H1 (cell line): ENCODE data around the gene SDHAF2. TPM values are rescaled to one million over a fixed set of nuclear protein-coding genes. Genes with fewer than 3 reads are reported as not detected.

Source experiments
- CTCF ChIA-PET: fragments of 300-600 bp; sonication (Branson Sonifier 250); formaldehyde crosslinking; loops from one replicate; lab custom pipeline; 2021; ENCODE audit not compliant: partially characterized antibody; lab: Charles Lee
- POLR2A ChIA-PET: fragments of 300-600 bp; sonication (Branson Sonifier 250); formaldehyde crosslinking; loops from one replicate; lab custom pipeline; 2021; ENCODE audit warnings: inconsistent platforms; ENCODE audit not compliant: partially characterized antibody; lab: Charles Lee
- DNase-seq, 2 experiments: peaks; one replicate each; pipeline versions ENCODE4 v3.0.0 to v3.0.0-alpha.2; 2010 to 2022; ENCODE audit warnings: low spot score in 2 of 2, low read depth in 1 of 2, mixed read lengths in 1 of 2
- FAIRE-seq: peaks from 2 replicates; lab custom pipeline; 2011; peaks lifted over from hg19 to GRCh38; lab: Jason Lieb, UNC
- H2AFZ ChIP-seq: 2 replicates; pipeline ENCODE4 v1.8.1; 2012; ENCODE audit warnings: low read length, inconsistent platforms
- H2AK5ac ChIP-seq: 2 replicates; pipeline ENCODE4 v1.6.1; 2013; ENCODE audit warnings: low read depth, low read length
- H2BK120ac ChIP-seq: replicated peaks from 2 replicates; pipeline ENCODE3; 2013; ENCODE audit warnings: low read depth, low read length, inconsistent platforms
- H2BK12ac ChIP-seq: 2 replicates; pipeline ENCODE4 v1.6.1; 2013; ENCODE audit warnings: low read depth, low read length
- H2BK15ac ChIP-seq: 2 replicates; pipeline ENCODE4 v1.6.1; 2013; ENCODE audit warnings: low read length
- H2BK20ac ChIP-seq: 2 replicates; pipeline ENCODE4 v1.6.1; 2013; ENCODE audit warnings: low read length
- H2BK5ac ChIP-seq: 2 replicates; pipeline ENCODE4 v1.6.1; 2013; ENCODE audit warnings: low read depth, low read length
- H3K14ac ChIP-seq: 2 replicates; pipeline ENCODE4 v1.6.1; 2013; ENCODE audit warnings: inconsistent platforms; ENCODE audit not compliant: insufficient read length
- H3K18ac ChIP-seq: 2 replicates; pipeline ENCODE4 v1.6.1; 2013; ENCODE audit warnings: low read length; ENCODE audit errors: extremely low read depth
- H3K23ac ChIP-seq: 2 replicates; pipeline ENCODE4 v1.6.1; 2013; ENCODE audit warnings: inconsistent platforms; ENCODE audit not compliant: insufficient read length
- H3K23me2 ChIP-seq: 2 replicates; pipeline ENCODE4 v1.6.1; 2013; ENCODE audit warnings: low read depth, low read length
- H3K27ac ChIP-seq: 2 replicates; pipeline ENCODE4 v1.6.1; 2011; ENCODE audit warnings: low read depth, low read length, inconsistent platforms
- H3K27me3 ChIP-seq, 4 experiments: replicated peaks in 1 of 4; 1 replicate in 1 of 4; 2 replicates in 3 of 4; pipeline versions ENCODE4 v1.6.1 to v1.8.1; 2011 to 2013; ENCODE audit warnings: low read length in 3 of 4, mild to moderate bottlenecking in 3 of 4, inconsistent platforms in 2 of 4, mixed read lengths in 2 of 4, moderate library complexity in 1 of 4; ENCODE audit not compliant: control insufficient read depth in 3 of 4, insufficient read depth in 3 of 4; ENCODE audit errors: extremely low read depth in 1 of 4
- H3K36me3 ChIP-seq, 4 experiments: 2 replicates each; pipeline versions ENCODE4 v1.6.1 to v1.8.1; 2011 to 2013; ENCODE audit warnings: mild to moderate bottlenecking in 4 of 4, low read length in 3 of 4, moderate library complexity in 2 of 4, control low read depth in 1 of 4, inconsistent platforms in 1 of 4; ENCODE audit not compliant: insufficient read depth in 4 of 4, control insufficient read depth in 2 of 4
- H3K4ac ChIP-seq: replicated peaks from 2 replicates; pipeline ENCODE3; 2013; ENCODE audit warnings: low read length, low read depth, mixed read lengths, inconsistent platforms; ENCODE audit not compliant: insufficient read length
- H3K4me1 ChIP-seq, 4 experiments: replicated peaks in 1 of 4; 1 replicate in 1 of 4; 2 replicates in 3 of 4; pipeline versions ENCODE4 v1.6.1 to v1.8.1; 2011 to 2013; ENCODE audit warnings: low read length in 3 of 4, inconsistent platforms in 2 of 4, mixed read lengths in 1 of 4; ENCODE audit not compliant: insufficient read depth in 4 of 4, control insufficient read depth in 3 of 4
- H3K4me2 ChIP-seq, 2 experiments: 2 replicates each; pipeline versions ENCODE4 v1.6.1 to v1.8.1; 2011 to 2013; ENCODE audit warnings: low read depth in 2 of 2, low read length in 2 of 2, control low read depth in 1 of 2, inconsistent platforms in 1 of 2, mild to moderate bottlenecking in 1 of 2; ENCODE audit not compliant: insufficient read depth in 1 of 2
- H3K4me3 ChIP-seq, 4 experiments: fragments of 200-600, 300-600 bp in 1 of 4; sonication (generic), shearing (Covaris generic), sonication (Bioruptor Twin) in 1 of 4; 2 replicates each; pipeline versions ENCODE4 v1.5.1 to v1.8.1; 2011 to 2016; ENCODE audit warnings: low read length in 4 of 4, low read depth in 3 of 4, control low read depth in 2 of 4, inconsistent platforms in 2 of 4, mild to moderate bottlenecking in 2 of 4, mixed read lengths in 1 of 4, moderate library complexity in 1 of 4; ENCODE audit not compliant: insufficient read depth in 2 of 4; ENCODE audit errors: extremely low read depth in 1 of 4
- H3K56ac ChIP-seq: replicated peaks from 2 replicates; pipeline ENCODE3; 2013; ENCODE audit warnings: low read depth, mild to moderate bottlenecking, mixed read lengths, low read length, inconsistent platforms; ENCODE audit not compliant: insufficient read length
- H3K79me1 ChIP-seq: 2 replicates; pipeline ENCODE4 v1.6.1; 2013; ENCODE audit warnings: low read depth, low read length, control low read depth
- H3K79me2 ChIP-seq, 2 experiments: 2 replicates each; pipeline versions ENCODE4 v1.6.1 to v1.8.1; 2012 to 2013; ENCODE audit warnings: low read length in 2 of 2, mild to moderate bottlenecking in 2 of 2, inconsistent platforms in 1 of 2; ENCODE audit not compliant: insufficient read depth in 2 of 2, control insufficient read depth in 1 of 2
- H3K9ac ChIP-seq, 4 experiments: replicated peaks in 1 of 4; 1 replicate in 1 of 4; 2 replicates in 3 of 4; pipeline versions ENCODE4 v1.6.1 to v1.8.1; 2011 to 2013; ENCODE audit warnings: low read depth in 3 of 4, low read length in 3 of 4, control low read depth in 2 of 4, mild to moderate bottlenecking in 2 of 4, moderate library complexity in 2 of 4, inconsistent platforms in 1 of 4; ENCODE audit errors: extremely low read depth in 1 of 4
- H3K9me3 ChIP-seq, 2 experiments: 2 replicates each; pipeline versions ENCODE4 v1.6.1 to v1.8.1; 2012 to 2013; ENCODE audit warnings: mild to moderate bottlenecking in 2 of 2, moderate library complexity in 2 of 2, control low read depth in 1 of 2, inconsistent platforms in 1 of 2, low read depth in 1 of 2, low read length in 1 of 2, mixed read lengths in 1 of 2; ENCODE audit not compliant: insufficient read depth in 2 of 2
- H4K20me1 ChIP-seq, 2 experiments: replicated peaks in 1 of 2; 2 replicates each; pipeline versions ENCODE3 to v1.8.1; 2011 to 2013; ENCODE audit warnings: inconsistent platforms in 2 of 2, low read length in 2 of 2, mild to moderate bottlenecking in 1 of 2; ENCODE audit not compliant: insufficient read depth in 2 of 2, control insufficient read depth in 1 of 2
- H4K5ac ChIP-seq: 2 replicates; pipeline ENCODE4 v1.6.1; 2013; ENCODE audit warnings: low read length, low read depth, mixed read lengths, inconsistent platforms; ENCODE audit not compliant: insufficient read length
- H4K8ac ChIP-seq: 2 replicates; pipeline ENCODE4 v1.8.0; 2013; ENCODE audit warnings: mild to moderate bottlenecking, moderate library complexity, low read length, inconsistent platforms; ENCODE audit not compliant: insufficient read depth; ENCODE audit errors: extremely low read depth
- H4K91ac ChIP-seq: replicated peaks from 2 replicates; pipeline ENCODE3; 2013; ENCODE audit warnings: low read length, mixed read lengths, inconsistent platforms; ENCODE audit not compliant: insufficient read length
- ATF3 ChIP-seq: IDR thresholded peaks from 2 replicates; pipeline ENCODE4 v1.6.1; 2011; ENCODE audit warnings: low read depth, mild to moderate bottlenecking, low read length; ENCODE audit not compliant: insufficient read depth
- CHD2 ChIP-seq: IDR thresholded peaks from 2 replicates; pipeline ENCODE4 v1.6.1; 2012; ENCODE audit warnings: low read length, improper control_type of control experiment
- CTBP2 ChIP-seq: IDR thresholded peaks from 2 replicates; pipeline ENCODE4 v1.7.0; 2011; ENCODE audit warnings: borderline replicate concordance, mild to moderate bottlenecking, moderate library complexity, mixed read lengths, low read length; ENCODE audit not compliant: insufficient read depth, insufficient read length
- EZH2 ChIP-seq: fragments of 200-600 bp; sonication (generic); IDR thresholded peaks from 2 replicates; pipeline ENCODE4 v1.7.1; 2012; ENCODE audit warnings: low read depth, mild to moderate bottlenecking, moderate library complexity, low read length, inconsistent platforms; ENCODE audit not compliant: severe bottlenecking
- JUN ChIP-seq: IDR thresholded peaks from 2 replicates; pipeline ENCODE4 v1.6.1; 2011; ENCODE audit warnings: low read depth, mild to moderate bottlenecking, improper control_type of control experiment, low read length
- POLR2AphosphoS5 ChIP-seq: IDR thresholded peaks from 2 replicates; pipeline ENCODE4 v1.6.1; 2011; ENCODE audit warnings: low read depth, low read length
- RFX5 ChIP-seq: IDR thresholded peaks from 2 replicates; pipeline ENCODE4 v1.6.1; 2011; ENCODE audit warnings: low read depth, low read length, improper control_type of control experiment, borderline replicate concordance
- SUZ12 ChIP-seq: fragments of 200-600 bp; sonication (generic); IDR thresholded peaks from 2 replicates; pipeline ENCODE4 v1.6.1; 2012; ENCODE audit warnings: mild to moderate bottlenecking, inconsistent platforms, low read length, moderate library complexity, mixed read lengths
- TBP ChIP-seq: IDR thresholded peaks from 2 replicates; pipeline ENCODE4 v1.6.1; 2011; ENCODE audit warnings: low read depth, low read length, improper control_type of control experiment
- WGBS, 2 experiments: shearing (Covaris generic) in 1 of 2; methylation state at CpG; one replicate each; pipeline versions ENCODE4 v1.1.6 to v1.1.7; 2013 to 2015; ENCODE audit warnings: low lambda C conversion rate in 2 of 2, mixed read lengths in 2 of 2, inconsistent platforms in 1 of 2, low coverage in 1 of 2, missing lambda C conversion rate in 1 of 2; ENCODE audit not compliant: insufficient replicate concordance in 2 of 2, insufficient coverage in 1 of 2, insufficient read length in 1 of 2; ENCODE audit errors: extremely low coverage in 1 of 2, missing lambda C conversion rate in 1 of 2; 5-methylcytosine and 5-hydroxymethylcytosine counted together
- polyA plus RNA-seq, 7 experiments: library from polyadenylated mRNA; depleted of rRNA in 3 of 7; stranded (reverse) in 5 of 7; unstranded in 2 of 7; fragments of >200 nt in 5 of 7; fragments of 200-250 nt in 2 of 7; gene quantifications; 1 replicate in 5 of 7; 2 replicates in 1 of 7; 4 replicates in 1 of 7; pipeline versions ENCODE4 v1.2.1 to v1.2.3, GENCODE V29; 2011 to 2013; ENCODE audit warnings: missing spikeins in 2 of 7, mixed read lengths in 2 of 7
- total RNA-seq: library from RNA; stranded (reverse); fragmentation: NEBNext Ultra II Directional; extraction: Animal tissue kit (Norgen Biotek cat#: 25700); gene quantifications from 2 replicates; pipeline ENCODE4 v1.2.1, GENCODE V29; 2021
- TF ChIP-seq, protein P1 (sequence below), 3 experiments: IDR thresholded peaks; 1 replicate in 2 of 3; 2 replicates in 1 of 3; pipeline versions ENCODE4 v1.5.1 to v1.6.1; 2011; ENCODE audit warnings: low read length in 3 of 3, mild to moderate bottlenecking in 3 of 3, inconsistent platforms in 2 of 3, low read depth in 1 of 3, moderate library complexity in 1 of 3; ENCODE audit not compliant: insufficient read depth in 1 of 3; ENCODE audit errors: control extremely low read depth in 1 of 3

Gene SDHAF2
- total and polyA plus RNA-seq, 2 of the 8 experiments (the other 6 are each of a cell fraction or from before 2014, with no cell fraction given) = 41.0 to 114 TPM

- H3K27me3 ChIP-seq = no peaks in the 10 kb centered on the region
- H3K23me2 ChIP-seq = peaks cover 3% of the 10 kb centered on the region
- peaks cover 12 to 82% of the 10 kb centered on the region in 2 experiments for H3K79me2 ChIP-seq
- peaks cover 2% of the 10 kb centered on the region; the same call in 1 of the 2 replicates for H3K79me1 ChIP-seq
- DNase-seq = peak; percentile 2 to 86
- H2AFZ ChIP-seq = no peak overlapping the region
- peak overlapping the region; percentile 94 to 98 (median 96) for H3K9ac ChIP-seq
- peak overlapping the region; percentile 97 for H3K27ac ChIP-seq
- H3K4me1 ChIP-seq = no peaks in the 10 kb centered on the region; a peak in 1 of 7 replicates
- H4K8ac ChIP-seq = peak overlapping the region; percentile 100
- peak overlapping the region; percentile 97 for H3K56ac ChIP-seq
- peaks cover 26 to 45% (median 38%) of the 10 kb centered on the region in 4 experiments for H3K36me3 ChIP-seq
- ChIA-PET CTCF (interaction anchor here (0.8 to 2.2 kb wide), 8 partner anchors 10 to 176 kb away, joined by 3 to 10 read pairs (median 4); partner anchors contain the start of gene TMEM138), POLR2A (interaction anchor here (0.8 to 8.0 kb wide), 40 partner anchors 9 to 1814 kb away, joined by 3 to 94 read pairs (median 4); partner anchors contain the start of genes CYB561A3, DDB1, TKFC and TMEM138)
- H3K18ac ChIP-seq = peak overlapping the region; percentile 87
- no peak overlapping the region for H2AK5ac ChIP-seq
- H2BK120ac ChIP-seq = no peak overlapping the region
- no peak overlapping the region for H4K91ac ChIP-seq
- peak overlapping the region; percentile 76 to 94 (median 89) for H3K4me3 ChIP-seq
- H2BK12ac ChIP-seq = no peak overlapping the region
- H3K23ac ChIP-seq = no peak overlapping the region
- H4K20me1 ChIP-seq = peaks cover 7 to 11% of the 10 kb centered on the region in 2 experiments
- no peak overlapping the region for H3K4ac ChIP-seq
- H3K4me2 ChIP-seq = peak overlapping the region; percentile 81 to 91
- FAIRE-seq = no peak
- no peak overlapping the region for H3K14ac ChIP-seq
- H3K9me3 ChIP-seq = no peaks in the 10 kb centered on the region
- H2BK15ac ChIP-seq = no peak overlapping the region
- no peak overlapping the region for H2BK20ac ChIP-seq
- 0% methylated on average over 16 of the region's 37 CpGs; no CpG with 5 or more reads in 1 of the 2 experiments for WGBS, 2 experiments
- peak overlapping the region; percentile 95 for H2BK5ac ChIP-seq
- H4K5ac ChIP-seq = peak overlapping the region; percentile 92
- TF ChIP-seq CHD2 (no peak), POLR2AphosphoS5 (peak; percentile 89), JUN (no peak), EZH2 (no peak), SUZ12 (no peak), TBP (no peak; the same call in 1 of the 2 replicates), CTBP2 (no peak), RFX5 (no peak), ATF3 (no peak)
- TF ChIP-seq, protein P1, sequence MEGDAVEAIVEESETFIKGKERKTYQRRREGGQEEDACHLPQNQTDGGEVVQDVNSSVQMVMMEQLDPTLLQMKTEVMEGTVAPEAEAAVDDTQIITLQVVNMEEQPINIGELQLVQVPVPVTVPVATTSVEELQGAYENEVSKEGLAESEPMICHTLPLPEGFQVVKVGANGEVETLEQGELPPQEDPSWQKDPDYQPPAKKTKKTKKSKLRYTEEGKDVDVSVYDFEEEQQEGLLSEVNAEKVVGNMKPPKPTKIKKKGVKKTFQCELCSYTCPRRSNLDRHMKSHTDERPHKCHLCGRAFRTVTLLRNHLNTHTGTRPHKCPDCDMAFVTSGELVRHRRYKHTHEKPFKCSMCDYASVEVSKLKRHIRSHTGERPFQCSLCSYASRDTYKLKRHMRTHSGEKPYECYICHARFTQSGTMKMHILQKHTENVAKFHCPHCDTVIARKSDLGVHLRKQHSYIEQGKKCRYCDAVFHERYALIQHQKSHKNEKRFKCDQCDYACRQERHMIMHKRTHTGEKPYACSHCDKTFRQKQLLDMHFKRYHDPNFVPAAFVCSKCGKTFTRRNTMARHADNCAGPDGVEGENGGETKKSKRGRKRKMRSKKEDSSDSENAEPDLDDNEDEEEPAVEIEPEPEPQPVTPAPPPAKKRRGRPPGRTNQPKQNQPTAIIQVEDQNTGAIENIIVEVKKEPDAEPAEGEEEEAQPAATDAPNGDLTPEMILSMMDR (IDR thresholded peaks at IDR 0.05; ENCODE audit: control extremely low read depth in 1 of 3, insufficient read depth in 1 of 3, low read depth in 1 of 3, low read length in 3 of 3) = peak; percentile 38 to 45 (median 42)
Observed at GRCh38 chr11:61429346-61429690, 606 bp upstream of the SDHAF2 start.
